ENCODE results near the gene PCDH9.

PCDH9 gene

GRCh38 chr13:67023130-67023876 lies 206.8 kb downstream of the PCDH9 start:
- DNase-seq, result peak; percentile 40 to 53

GRCh38 chr13:67018775-67019174 lies 211.4 kb downstream of the PCDH9 start:
- DNase-seq, result no peak

- no peak for DNase-seq
Observed at GRCh38 chr13:67017276-67017675, 212.9 kb downstream of the PCDH9 start.

DNA sequence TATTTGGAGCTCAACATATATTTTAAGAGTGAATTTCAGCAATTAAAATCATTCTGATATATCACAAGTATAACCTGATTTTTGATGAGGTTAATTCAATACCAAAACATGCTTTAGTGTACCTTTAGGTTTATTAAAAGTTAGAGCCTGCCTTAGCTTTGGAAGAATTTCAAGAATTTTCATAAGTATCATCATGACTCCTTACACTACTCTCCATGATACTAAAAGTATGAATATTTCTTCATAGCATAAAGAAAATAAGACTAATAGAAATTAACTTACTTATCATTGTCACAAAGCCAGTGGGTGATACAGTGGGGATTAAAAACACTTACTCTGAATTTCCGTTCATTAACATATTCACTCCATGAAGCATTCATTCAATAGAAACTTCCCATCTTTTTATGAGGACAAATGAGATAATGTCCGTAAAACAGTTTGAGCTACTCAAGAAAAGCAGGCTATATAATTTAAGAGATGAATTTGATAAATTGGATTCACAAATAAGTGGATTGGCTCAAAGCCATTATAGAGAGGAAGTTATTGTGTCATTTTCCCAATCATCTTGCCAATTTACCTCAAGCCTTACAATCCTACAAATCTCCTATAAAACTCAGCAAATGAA lies 214.0 kb downstream of the PCDH9 start:
- no peak for DNase-seq

- DNase-seq, result no peak
Observed at GRCh38 chr13:67014399-67014798, 215.7 kb downstream of the PCDH9 start.

GRCh38 chr13:67013709-67014108 lies 216.4 kb downstream of the PCDH9 start:
- DNase-seq, result no peak

DNA sequence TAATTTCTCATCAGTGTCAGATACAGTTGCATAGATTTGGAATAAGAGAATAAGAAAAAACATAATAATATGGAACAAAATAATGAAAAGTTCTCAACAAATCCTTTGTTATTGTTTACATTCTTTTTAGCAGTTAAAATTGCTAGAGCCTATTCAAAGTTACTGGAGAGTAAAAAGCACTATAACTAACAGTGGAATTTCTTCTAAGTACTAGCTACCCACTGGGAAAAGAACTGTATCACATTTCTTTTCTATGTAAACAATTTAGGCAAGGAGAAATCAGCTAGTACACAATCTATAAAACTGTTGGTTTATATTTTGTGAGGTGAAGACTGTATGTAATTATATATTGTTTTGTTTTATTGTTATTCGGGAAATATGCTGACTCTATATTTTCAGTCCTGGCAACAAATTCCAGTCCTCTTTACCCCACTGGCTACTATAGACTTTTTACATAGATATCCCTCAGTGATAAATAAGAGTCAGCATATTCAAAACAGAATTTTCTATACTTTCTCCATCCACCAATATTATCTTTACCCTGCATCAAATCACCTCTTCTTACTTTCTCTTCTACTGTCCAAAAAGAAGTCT lies 222.0 kb downstream of the PCDH9 start:
- DNase-seq, result no peak

DNA sequence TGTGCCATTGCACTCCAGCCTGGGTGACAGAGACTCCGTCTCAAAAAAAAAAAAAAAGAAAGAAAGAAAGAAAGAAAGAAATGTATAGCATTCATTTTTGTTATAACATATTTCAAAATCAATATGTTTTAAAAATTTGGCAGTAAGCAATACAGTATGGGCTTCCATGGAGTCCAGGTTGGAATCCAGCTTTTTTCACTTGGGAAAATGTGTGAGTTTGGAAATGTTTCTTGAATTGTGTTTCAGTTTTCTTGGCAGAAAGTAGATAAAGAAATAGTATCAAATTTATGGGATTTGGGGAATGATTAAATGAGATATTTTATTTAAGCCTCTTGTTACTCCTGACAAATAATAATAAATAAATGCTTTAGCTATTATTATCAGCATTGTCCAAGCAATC lies 225.6 kb downstream of the PCDH9 start:
- DNase-seq, result no peak

DNA sequence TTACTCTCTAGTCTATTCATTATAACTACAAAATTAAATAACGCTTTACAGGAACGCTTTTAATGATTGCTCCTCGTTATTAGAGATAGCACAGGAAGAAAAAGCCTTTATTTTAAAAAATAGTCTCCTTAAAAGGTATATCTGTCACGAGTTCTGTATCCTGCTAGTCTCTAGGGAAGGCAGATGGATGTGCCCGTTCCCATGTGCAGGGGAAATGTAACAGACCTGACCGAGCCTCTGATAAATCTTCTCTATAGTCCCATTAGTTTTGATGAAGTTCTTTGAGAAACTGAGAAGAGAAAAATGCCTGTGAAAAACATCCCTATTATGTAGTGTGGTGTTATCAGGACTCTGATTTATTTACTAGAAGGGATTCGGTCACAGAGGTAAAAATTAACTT lies 226.4 kb downstream of the PCDH9 start:
- DNase-seq, result no peak

GRCh38 chr13:67001363-67001762 lies 228.8 kb downstream of the PCDH9 start:
- no peak for DNase-seq

DNA sequence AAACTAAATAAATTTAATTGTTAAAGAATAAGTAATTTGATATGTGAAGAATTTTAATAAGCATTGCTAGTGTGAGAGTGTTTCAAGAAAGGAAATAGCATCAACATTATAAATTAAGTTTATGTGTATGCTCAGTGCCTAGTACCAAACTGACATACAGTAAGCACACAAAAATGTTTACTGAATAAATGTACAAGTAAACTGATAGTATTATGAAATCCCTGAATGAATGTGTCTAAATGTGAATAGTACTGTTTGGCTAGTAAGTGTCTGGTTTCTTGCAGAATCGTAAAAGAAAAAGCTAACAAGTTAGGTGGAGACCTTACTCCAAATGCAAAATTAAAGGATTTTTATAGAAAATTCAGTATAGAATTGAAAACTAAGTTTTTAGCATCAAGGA lies 233.6 kb downstream of the PCDH9 start:
- DNase-seq, result no peak

GRCh38 chr13:66995203-66995611 lies 234.9 kb downstream of the PCDH9 start:
- no peak for DNase-seq

- DNase-seq, result no peak
Observed at GRCh38 chr13:66994517-66995202, 235.5 kb downstream of the PCDH9 start.

DNA sequence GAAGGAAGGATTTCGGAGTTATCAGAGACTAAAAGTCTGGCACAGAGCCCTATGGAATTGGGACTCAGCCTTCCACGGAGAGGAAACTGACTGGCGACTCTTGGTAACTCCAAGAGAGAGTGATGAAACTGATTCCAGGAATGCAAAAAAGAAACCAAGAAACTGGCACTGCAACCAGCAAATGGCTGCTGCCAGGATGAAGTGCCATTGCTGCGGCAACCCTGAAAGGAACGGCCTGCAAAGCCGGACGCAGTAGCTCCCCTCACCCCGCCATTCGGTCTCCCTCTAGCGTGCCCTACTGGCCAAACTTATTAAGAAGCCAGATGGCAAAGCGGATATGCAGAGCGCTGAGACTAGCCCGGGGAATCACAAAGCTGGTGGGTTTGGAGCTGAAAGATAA lies 236.0 kb downstream of the PCDH9 start:
- DNase-seq, result no peak

DNA sequence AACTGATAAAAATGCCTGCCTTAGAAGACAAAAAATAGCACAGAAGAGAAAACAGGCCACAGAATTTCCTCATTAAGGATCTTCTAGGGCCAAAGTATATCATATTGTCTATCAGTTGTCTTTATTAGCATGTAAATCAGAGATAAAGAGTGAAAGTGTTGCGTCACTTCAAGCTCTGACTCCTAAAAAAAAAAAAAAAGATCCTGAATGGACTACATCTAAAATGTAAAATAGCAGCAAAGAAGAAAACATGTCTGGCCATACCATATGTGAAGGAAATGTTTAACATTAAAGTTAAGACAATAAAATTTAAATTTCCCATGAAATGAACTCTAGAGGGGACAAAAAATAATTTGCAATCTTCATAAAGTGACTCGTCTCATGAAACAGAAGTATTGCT lies 237.4 kb downstream of the PCDH9 start:
- no peak for DNase-seq

DNA sequence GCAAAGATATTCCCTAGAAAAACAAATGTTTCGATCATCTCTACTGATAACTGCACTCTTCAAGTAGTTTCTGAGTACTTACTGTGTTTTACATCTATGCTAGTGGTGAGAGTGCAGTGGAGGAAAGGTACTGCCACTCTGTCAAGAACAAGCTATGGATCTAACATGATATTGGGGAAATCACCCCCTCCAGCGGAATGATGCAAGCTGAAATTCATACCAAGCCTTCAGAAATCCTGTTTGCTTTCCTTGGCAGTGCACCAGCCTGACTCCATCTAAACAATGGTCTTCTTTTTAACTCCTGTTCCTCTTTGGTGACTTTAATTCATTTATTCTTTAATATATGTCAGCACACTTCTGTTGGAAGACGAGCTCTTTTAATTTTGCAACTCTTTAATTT lies 238.0 kb downstream of the PCDH9 start:
- DNase-seq, result no peak

- no peak for DNase-seq
Observed at GRCh38 chr13:66984241-66984640, 245.9 kb downstream of the PCDH9 start.

- no peak for DNase-seq
Observed at GRCh38 chr13:66981912-66982311, 248.2 kb downstream of the PCDH9 start.

GRCh38 chr13:66977161-66977560 lies 253.0 kb downstream of the PCDH9 start:
- DNase-seq, result no peak

DNA sequence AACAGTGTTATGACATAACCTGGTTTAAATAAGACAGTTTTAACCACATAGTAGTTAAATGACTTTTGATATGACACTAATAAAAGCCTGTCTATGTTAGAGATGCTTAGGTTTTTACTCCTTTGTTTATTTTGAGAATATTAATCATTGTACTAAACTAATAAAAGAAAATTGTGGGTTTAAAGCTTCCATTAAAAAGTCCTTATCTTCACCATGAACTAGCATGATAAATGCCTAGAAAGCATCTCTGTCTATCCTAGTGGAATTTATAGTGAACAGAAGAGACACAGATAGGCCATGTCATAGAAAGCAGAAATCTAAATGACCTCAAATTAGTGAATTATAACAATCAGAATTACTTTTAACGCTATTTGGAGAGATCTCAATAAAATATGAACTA lies 255.2 kb downstream of the PCDH9 start:
- no peak for DNase-seq

- no peak for DNase-seq
Observed at GRCh38 chr13:66974174-66974573, 256.0 kb downstream of the PCDH9 start.

DNA sequence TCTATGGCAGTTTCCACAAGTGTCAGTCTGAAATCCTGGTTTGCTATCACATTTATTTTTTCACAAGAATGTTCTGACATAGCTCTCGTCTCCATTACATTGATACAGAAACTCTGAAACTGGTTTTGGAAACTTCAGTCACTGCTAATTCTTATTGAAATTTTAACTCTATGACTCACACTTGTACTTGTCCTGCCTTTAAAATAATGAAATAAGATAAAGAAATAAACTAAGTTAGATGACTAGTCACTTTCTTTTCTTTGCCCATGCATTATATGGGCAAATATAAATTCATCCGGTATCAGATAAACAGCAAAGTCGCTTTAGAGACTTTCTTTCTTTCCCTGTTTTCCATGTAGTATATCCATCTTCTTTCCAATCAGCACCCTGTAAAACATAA lies 257.5 kb downstream of the PCDH9 start:
- no peak for DNase-seq

- DNase-seq, result no peak
Observed at GRCh38 chr13:66971004-66971403, 259.1 kb downstream of the PCDH9 start.

GRCh38 chr13:66969291-66969690 lies 260.8 kb downstream of the PCDH9 start:
- no peak for DNase-seq
